Esophagus (tissue), 2 donors: ENCODE data around the gene SCPEP1. TPM values are rescaled to one million over a fixed set of nuclear protein-coding genes. Genes with fewer than 3 reads are reported as not detected.
A peak's percentile ranks its signal among the peaks of the same experiment; 100 is the strongest.
"Not testable (repeated sequence)": the region's sequence is repeated elsewhere in the genome, so short reads cannot be mapped to it uniquely, and the experiment has no call there.

Source experiments
- H3K27ac ChIP-seq, 2 donors: one replicate each; pipeline ENCODE4 v1.5.1; 2013; ENCODE audit warnings: low read depth in 2 of 2, mild to moderate bottlenecking in 2 of 2, inconsistent platforms in 1 of 2, low read length in 1 of 2, moderate library complexity in 1 of 2
- H3K27me3 ChIP-seq, 2 donors: one replicate each; pipeline ENCODE4 v1.6.1; 2013; ENCODE audit warnings: low read length in 2 of 2, control low read depth in 1 of 2, mild to moderate bottlenecking in 1 of 2; ENCODE audit not compliant: insufficient read depth in 2 of 2, control insufficient read depth in 1 of 2
- H3K36me3 ChIP-seq, 2 donors: one replicate each; pipeline ENCODE4 v1.6.1; 2013; ENCODE audit warnings: low read length in 1 of 2; ENCODE audit not compliant: control insufficient read depth in 2 of 2, insufficient read depth in 2 of 2
- H3K4me1 ChIP-seq, 2 donors: one replicate each; pipeline ENCODE4 v1.6.1; 2013; ENCODE audit warnings: low read length in 1 of 2; ENCODE audit not compliant: control insufficient read depth in 2 of 2, insufficient read depth in 2 of 2
- H3K4me3 ChIP-seq, 2 donors: one replicate each; pipeline ENCODE4 v1.5.1; 2013; ENCODE audit warnings: low read length in 2 of 2, mild to moderate bottlenecking in 2 of 2, low read depth in 1 of 2, moderate library complexity in 1 of 2
- H3K9me3 ChIP-seq, 2 donors: one replicate each; pipeline ENCODE4 v1.6.1; 2013; ENCODE audit warnings: mild to moderate bottlenecking in 2 of 2, low read depth in 1 of 2, low read length in 1 of 2, moderate library complexity in 1 of 2; ENCODE audit not compliant: control insufficient read depth in 2 of 2, insufficient read depth in 1 of 2
- WGBS, 2 donors: extraction: QIAGEN DNeasy Blood & Tissue Kit; methylation state at CpG; one replicate each; pipeline ENCODE4 v1.1.7; 2013; 5-methylcytosine and 5-hydroxymethylcytosine counted together
- polyA plus RNA-seq, 2 donors: library from polyadenylated mRNA; stranded (reverse); fragments of 200-250 nt; gene quantifications; one replicate each; pipeline ENCODE4 v1.2.3, GENCODE V29; 2013
- donor health status: healthy with polysubstance abuse.
- donor health status: Bipolar disorder and iron deficiency.

Gene SCPEP1
- polyA plus RNA-seq, 2 donors, result 51.1 to 98.3 TPM

DNA sequence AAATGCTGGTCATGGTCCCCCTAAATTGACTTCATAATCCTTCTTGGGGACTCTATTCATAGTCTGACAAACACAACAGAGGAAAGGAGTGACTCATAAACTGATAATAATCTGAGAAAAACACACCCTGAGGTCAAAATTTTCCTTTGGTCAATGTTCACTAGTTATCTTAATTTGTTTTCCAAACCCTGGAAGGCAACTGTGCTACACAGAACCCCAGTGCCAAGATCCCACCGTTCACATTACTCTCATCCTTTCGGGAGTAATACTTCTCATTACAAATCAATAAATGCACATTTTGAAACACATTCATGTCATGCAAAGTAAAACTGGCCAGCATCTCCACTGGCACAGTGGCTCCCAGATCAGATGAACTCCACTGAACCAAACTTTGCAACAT, 40.2 kb upstream of the SCPEP1 start:
- Histone ChIP-seq H3K27ac (peak overlapping the region in 1 of 2 donors; percentile 39), H3K27me3 (no peaks in the 10 kb centered on the region), H3K4me1 (peaks cover 0 to 6% of the 10 kb centered on the region in 2 donors), H3K9me3 (no peaks in the 10 kb centered on the region), H3K4me3 (no peak overlapping the region), H3K36me3 (peaks cover 2 to 5% of the 10 kb centered on the region in 2 donors)
- 50 to 56% methylated on average over 2 of the region's 2 CpGs for WGBS, 2 donors

DNA sequence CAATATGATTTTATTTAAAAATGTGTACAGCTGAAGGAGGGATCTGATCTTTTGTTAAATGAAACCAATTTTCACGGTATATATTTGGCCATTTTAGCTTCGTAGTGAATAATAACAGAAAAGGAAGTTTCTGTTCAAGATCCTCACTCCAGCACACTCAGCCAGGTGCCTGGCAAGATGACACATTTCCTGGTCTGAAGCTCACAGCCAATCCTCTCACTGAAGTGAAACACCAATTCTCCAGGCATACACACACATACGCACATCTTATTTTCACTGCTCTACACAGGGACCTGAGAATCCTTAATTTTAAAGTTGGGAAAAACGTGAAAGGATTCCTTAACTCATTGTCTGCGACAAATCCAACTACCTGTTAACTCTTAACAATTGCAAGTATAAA, 39.7 kb upstream of the SCPEP1 start:
- H3K27me3 ChIP-seq, H3K27ac ChIP-seq, H3K4me1 ChIP-seq, H3K4me3 ChIP-seq, H3K9me3 ChIP-seq, H3K36me3 ChIP-seq: not testable (repeated sequence)
- WGBS, 2 donors, result 75 to 83% methylated on average over 5 of the region's 5 CpGs

DNA sequence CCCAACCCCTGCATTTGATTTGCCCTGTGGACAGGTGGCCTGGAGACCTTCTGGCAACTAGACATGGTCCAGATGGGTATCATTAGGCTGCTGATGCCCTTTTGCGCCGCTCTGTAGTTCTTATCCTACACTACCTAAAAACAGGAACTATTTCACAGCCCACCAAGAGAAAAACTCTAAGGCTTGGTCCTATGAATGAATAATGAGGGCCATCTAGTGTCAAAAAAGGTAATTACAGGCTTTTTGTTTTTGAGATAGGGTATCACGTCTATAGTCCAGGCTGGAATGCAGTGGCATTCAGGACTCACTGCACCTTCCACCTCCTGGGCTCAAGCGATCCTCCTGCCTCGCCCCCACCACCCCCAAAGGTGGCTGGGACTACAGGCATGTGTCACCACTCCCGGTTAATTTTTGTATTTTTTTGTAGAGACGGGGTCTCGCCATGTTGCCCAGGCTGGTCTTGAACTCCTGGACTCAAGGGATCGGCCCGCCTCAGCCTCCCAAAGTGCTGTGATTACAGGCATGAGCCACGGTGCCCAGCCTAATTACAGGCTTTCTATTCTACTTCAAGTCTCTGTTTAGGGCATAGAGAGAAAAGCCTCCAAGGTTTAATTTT, 38.0 kb upstream of the SCPEP1 start:
- no peaks in the 10 kb centered on the region for H3K27me3 ChIP-seq
- H3K4me3 ChIP-seq, result no peak overlapping the region
- H3K36me3 ChIP-seq, result peaks cover 2 to 5% of the 10 kb centered on the region in 2 donors
- H3K4me1 ChIP-seq, result peaks cover 0 to 4% of the 10 kb centered on the region in 2 donors
- H3K27ac ChIP-seq, result no peak overlapping the region
- 43 to 49% methylated on average over 11 of the region's 11 CpGs for WGBS, 2 donors
- no peaks in the 10 kb centered on the region for H3K9me3 ChIP-seq

DNA sequence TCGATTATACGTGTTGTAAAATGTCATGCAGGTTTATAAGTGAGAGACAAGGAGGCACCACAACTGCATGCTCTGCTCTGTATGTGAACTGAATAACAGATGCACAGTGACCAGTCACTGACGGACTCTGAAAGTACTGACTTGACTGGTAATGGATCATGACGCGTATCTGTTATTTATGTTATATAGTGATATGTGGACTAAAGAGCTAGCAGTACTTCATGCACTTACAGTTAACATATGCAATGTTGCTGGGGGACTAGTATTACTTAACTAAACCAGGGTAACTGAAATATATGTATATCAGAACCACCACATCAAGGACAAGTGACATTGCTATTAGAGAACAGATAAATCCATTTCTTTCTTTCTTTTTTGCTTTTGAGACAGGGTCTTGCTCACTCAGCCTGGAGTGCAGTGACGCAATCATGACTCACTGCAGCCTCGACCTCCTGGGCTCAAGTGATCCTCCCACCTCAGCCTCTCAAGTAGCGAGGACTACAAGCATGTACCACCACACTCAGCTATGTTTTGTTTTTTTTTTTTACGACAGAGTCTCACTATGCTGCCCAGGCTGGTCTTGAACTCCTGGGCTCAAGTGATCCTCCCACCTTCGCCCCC, 34.3 kb upstream of the SCPEP1 start:
- Histone ChIP-seq H3K4me3 (no peak overlapping the region), H3K27me3 (no peaks in the 10 kb centered on the region), H3K4me1 (no peaks in the 10 kb centered on the region), H3K36me3 (peaks cover 2 to 3% of the 10 kb centered on the region in 2 donors), H3K9me3 (no peaks in the 10 kb centered on the region), H3K27ac (no peak overlapping the region)
- 87 to 88% methylated on average over 10 of the region's 10 CpGs for WGBS, 2 donors

DNA sequence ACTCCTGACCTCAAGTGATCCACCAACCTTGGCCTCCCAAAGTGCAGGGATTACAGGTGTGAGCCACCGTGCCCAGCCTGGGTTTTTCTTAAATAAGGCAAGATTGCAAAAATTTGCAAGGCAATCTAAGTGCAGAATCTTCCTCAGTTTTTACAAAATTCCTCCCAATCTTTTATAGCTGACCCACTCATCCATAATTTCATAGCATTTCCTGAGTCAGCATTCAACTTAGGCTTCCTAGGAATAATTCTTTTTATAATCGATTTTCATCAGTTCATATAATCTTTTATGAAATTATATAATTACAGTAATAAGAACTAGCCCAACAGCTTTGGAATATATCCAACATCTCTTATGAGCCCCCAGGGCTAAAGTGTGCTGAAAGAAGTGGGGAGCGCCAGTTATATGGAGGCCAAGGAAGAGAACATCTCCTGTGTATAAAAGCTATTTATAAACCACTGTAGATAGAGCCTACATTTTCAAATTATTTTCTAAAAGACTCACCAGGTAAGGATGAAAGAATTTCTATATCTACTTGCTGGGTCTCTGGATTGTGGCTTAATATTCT, 31.9 kb upstream of the SCPEP1 start:
- Histone ChIP-seq H3K27me3 (no peaks in the 10 kb centered on the region), H3K4me1 (no peaks in the 10 kb centered on the region), H3K9me3 (no peaks in the 10 kb centered on the region), H3K4me3 (no peak overlapping the region), H3K36me3 (peaks cover 7 to 10% of the 10 kb centered on the region in 2 donors), H3K27ac (no peak overlapping the region)
- WGBS, 2 donors, result 87 to 95% methylated on average over 3 of the region's 3 CpGs

DNA sequence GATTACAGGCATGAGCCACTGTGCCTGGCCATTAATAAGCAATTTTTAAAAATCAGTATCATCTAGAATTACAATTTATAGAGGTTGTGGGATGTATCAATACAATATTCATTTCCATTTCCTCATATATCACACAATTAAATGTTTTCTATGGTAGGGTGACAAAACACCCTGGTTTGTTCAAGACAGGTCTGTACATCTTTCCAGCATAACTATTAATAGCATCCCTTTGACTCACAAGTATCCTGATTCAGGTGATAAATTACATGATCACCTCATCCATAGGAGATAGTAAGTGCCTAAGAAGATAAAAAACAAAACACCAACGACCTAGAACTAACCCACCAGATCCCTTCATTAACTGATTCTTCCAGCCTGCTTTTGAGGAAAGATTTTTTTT, 30.2 kb upstream of the SCPEP1 start:
- H3K4me1 ChIP-seq, result no peaks in the 10 kb centered on the region
- 64 to 72% methylated on average over 1 of the region's 1 CpG for WGBS, 2 donors
- H3K9me3 ChIP-seq, result no peaks in the 10 kb centered on the region
- no peak overlapping the region for H3K27ac ChIP-seq
- H3K27me3 ChIP-seq, result no peaks in the 10 kb centered on the region
- H3K4me3 ChIP-seq, result no peak overlapping the region
- H3K36me3 ChIP-seq, result peaks cover 5 to 10% of the 10 kb centered on the region in 2 donors

DNA sequence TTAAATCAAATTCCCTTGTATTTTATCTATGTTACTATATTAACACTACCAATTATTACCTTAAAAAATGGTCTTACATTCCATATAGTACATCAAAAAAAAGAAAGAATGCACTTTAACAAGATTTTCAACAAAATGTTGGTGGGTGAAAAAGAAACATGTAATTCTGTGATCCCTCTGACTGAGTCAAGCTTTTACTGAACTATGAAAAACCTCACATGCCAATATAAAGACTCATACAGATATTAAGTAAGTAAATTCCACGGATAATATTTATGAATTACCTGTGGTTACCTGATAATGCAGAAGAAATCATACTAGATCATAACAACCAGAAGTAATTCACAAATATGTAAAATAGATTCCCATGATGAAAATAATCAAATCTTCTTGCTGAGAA, 29.4 kb upstream of the SCPEP1 start:
- H3K9me3 ChIP-seq, result no peaks in the 10 kb centered on the region
- no peaks in the 10 kb centered on the region for H3K4me1 ChIP-seq
- no peaks in the 10 kb centered on the region for H3K27me3 ChIP-seq
- whole genome bisulfite sequencing, 2 donors, result 93 to 98% methylated on average over 1 of the region's 1 CpG
- no peak overlapping the region for H3K27ac ChIP-seq
- peaks cover 5 to 7% of the 10 kb centered on the region in 2 donors for H3K36me3 ChIP-seq
- no peak overlapping the region for H3K4me3 ChIP-seq

DNA sequence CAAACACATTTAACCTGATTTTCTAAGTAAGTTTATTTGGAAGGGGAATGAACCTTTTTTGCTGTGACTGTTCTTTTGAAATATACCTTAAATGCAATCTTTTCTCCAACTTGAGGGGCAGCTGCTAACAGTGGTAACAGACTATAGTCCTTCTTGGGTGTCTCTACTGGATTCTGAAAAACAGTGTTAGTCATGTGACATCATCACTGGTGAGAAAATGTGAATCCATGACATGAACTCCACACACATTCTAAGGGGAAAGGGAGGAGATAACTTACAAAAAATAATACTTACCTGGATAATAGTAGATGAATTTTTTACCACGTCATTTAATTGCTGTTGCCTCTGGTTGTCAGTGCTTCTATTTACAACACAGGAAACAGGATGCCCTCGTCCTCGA, 28.3 kb upstream of the SCPEP1 start:
- H3K27ac ChIP-seq, result no peak overlapping the region
- no peak overlapping the region for H3K4me3 ChIP-seq
- 78 to 83% methylated on average over 3 of the region's 3 CpGs for WGBS, 2 donors
- H3K27me3 ChIP-seq, result no peaks in the 10 kb centered on the region
- H3K4me1 ChIP-seq, result no peaks in the 10 kb centered on the region
- peaks cover 5 to 6% of the 10 kb centered on the region in 2 donors for H3K36me3 ChIP-seq
- H3K9me3 ChIP-seq, result no peaks in the 10 kb centered on the region

DNA sequence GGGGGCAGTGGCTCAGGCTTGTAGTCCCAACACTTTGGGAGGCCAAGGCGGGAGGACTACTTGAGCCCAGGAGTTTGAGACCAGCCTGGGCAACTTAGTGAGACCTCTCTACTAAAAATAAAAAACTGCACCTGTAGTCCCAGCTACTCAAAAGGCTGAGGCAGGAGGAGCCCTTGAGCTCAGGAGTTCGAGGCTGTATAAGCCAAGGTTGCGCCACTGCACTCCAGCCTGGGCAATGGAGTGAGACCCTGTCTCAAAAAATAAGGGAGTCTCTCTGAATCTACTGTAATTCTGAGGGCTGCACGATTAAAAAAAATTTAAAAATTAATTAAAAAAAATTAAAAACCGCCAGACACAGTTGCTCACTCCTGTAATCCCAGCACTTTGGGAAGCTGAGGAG, 20.9 kb upstream of the SCPEP1 start:
- H3K4me1 ChIP-seq, result peaks cover 4 to 9% of the 10 kb centered on the region in 2 donors
- H3K36me3 ChIP-seq, result peaks cover 0 to 2% of the 10 kb centered on the region in 2 donors
- H3K27ac ChIP-seq, result no peak overlapping the region
- no peak overlapping the region for H3K4me3 ChIP-seq
- WGBS, 2 donors, result 97% methylated on average over 5 of the region's 5 CpGs
- H3K27me3 ChIP-seq, result no peaks in the 10 kb centered on the region
- H3K9me3 ChIP-seq, result no peaks in the 10 kb centered on the region
